ENCODE measurements around the gene ACSM3. TPM values are rescaled to one million over a fixed set of nuclear protein-coding genes. Genes with fewer than 3 reads are reported as not detected.

Gene ACSM3
- total and polyA plus RNA-seq, 3 donors from 2014 or later, result 41.1 to 120 (median 68.0) TPM

GRCh38 chr16:20839504-20839903 lies 75.7 kb downstream of the ACSM3 start:
- no peaks in the 10 kb centered on the region for H3K27me3 ChIP-seq
- 91 to 100% methylated on average over 2 of the region's 2 CpGs for WGBS, 2 donors
- TF ChIP-seq POLR2A (IDR thresholded peaks at IDR 0.05), result no peak
- TF ChIP-seq CTCF (IDR thresholded peaks at IDR 0.05), result no peak
- H3K4me3 ChIP-seq, result no peak overlapping the region
- no peak overlapping the region for H3K27ac ChIP-seq
- no peaks in the 10 kb centered on the region for H3K4me1 ChIP-seq
- no peak for DNase-seq
- H3K36me3 ChIP-seq (ENCODE audit: low read depth, missing control alignments), result no peaks in the 10 kb centered on the region
- intact Hi-C loops (cut with DNase I; ENCODE audit: low total_unique reads), result no loop called here
- H3K9me3 ChIP-seq, result no peaks in the 10 kb centered on the region

GRCh38 chr16:20844054-20844453 lies 80.2 kb downstream of the ACSM3 start:
- Histone ChIP-seq H3K4me3 (no peak overlapping the region), H3K9me3 (no peaks in the 10 kb centered on the region), H3K27me3 (no peaks in the 10 kb centered on the region), H3K4me1 (no peaks in the 10 kb centered on the region), H3K36me3 (ENCODE audit: low read depth, missing control alignments) (no peaks in the 10 kb centered on the region), H3K27ac (no peak overlapping the region)
- DNase-seq, result no peak
- intact Hi-C loops (cut with DNase I; ENCODE audit: low total_unique reads), result loop anchor here (10.0 kb wide), 1 partner anchor 241 kb away; no protein-coding TSS in a partner anchor
- 81 to 94% methylated on average over 2 of the region's 2 CpGs for WGBS, 2 donors
- TF ChIP-seq POLR2A (IDR thresholded peaks at IDR 0.05) (no peak), CTCF (IDR thresholded peaks at IDR 0.05) (no peak)

- no peaks in the 10 kb centered on the region for H3K9me3 ChIP-seq
- H3K36me3 ChIP-seq (ENCODE audit: low read depth, missing control alignments), result no peaks in the 10 kb centered on the region
- intact Hi-C loops (cut with DNase I; ENCODE audit: low total_unique reads), result loop anchor here (10.0 kb wide), 1 partner anchor 240 kb away; no protein-coding TSS in a partner anchor
- no peaks in the 10 kb centered on the region for H3K27me3 ChIP-seq
- DNase-seq, result no peak
- no peaks in the 10 kb centered on the region for H3K4me1 ChIP-seq
- no peak for TF ChIP-seq POLR2A (IDR thresholded peaks at IDR 0.05)
- no peak for TF ChIP-seq CTCF (IDR thresholded peaks at IDR 0.05)
- 75 to 91% methylated on average over 3 of the region's 3 CpGs for WGBS, 2 donors
- H3K4me3 ChIP-seq, result no peak overlapping the region
- no peak overlapping the region for H3K27ac ChIP-seq
Observed at GRCh38 chr16:20844588-20844987, 80.8 kb downstream of the ACSM3 start.

GRCh38 chr16:20846030-20846429 lies 82.2 kb downstream of the ACSM3 start:
- intact Hi-C loops (cut with DNase I; ENCODE audit: low total_unique reads), result loop anchor here (10.0 kb wide), 1 partner anchor 239 kb away; no protein-coding TSS in a partner anchor
- Histone ChIP-seq H3K27me3 (no peaks in the 10 kb centered on the region), H3K27ac (no peak overlapping the region), H3K4me3 (no peak overlapping the region), H3K4me1 (peaks cover 12% of the 10 kb centered on the region), H3K36me3 (ENCODE audit: low read depth, missing control alignments) (no peaks in the 10 kb centered on the region), H3K9me3 (no peaks in the 10 kb centered on the region)
- TF ChIP-seq POLR2A (IDR thresholded peaks at IDR 0.05), result no peak
- TF ChIP-seq CTCF (IDR thresholded peaks at IDR 0.05), result no peak
- 74 to 93% methylated on average over 6 of the region's 6 CpGs for whole genome bisulfite sequencing, 2 donors
- no peak for DNase-seq

GRCh38 chr16:20846551-20846950 lies 82.7 kb downstream of the ACSM3 start:
- intact Hi-C loops (cut with DNase I; ENCODE audit: low total_unique reads), result loop anchor here (10.0 kb wide), 1 partner anchor 238 kb away; no protein-coding TSS in a partner anchor
- no peak for DNase-seq
- Histone ChIP-seq H3K27ac (no peak overlapping the region), H3K4me1 (peaks cover 17% of the 10 kb centered on the region), H3K36me3 (ENCODE audit: low read depth, missing control alignments) (no peaks in the 10 kb centered on the region), H3K4me3 (no peak overlapping the region), H3K9me3 (no peaks in the 10 kb centered on the region), H3K27me3 (no peaks in the 10 kb centered on the region)
- TF ChIP-seq CTCF (IDR thresholded peaks at IDR 0.05) (no peak), POLR2A (IDR thresholded peaks at IDR 0.05) (no peak)

All from testis (tissue), 3 donors.